Right lobe of liver (tissue), 4 donors: Measurements from ENCODE around the gene LRBA.

ENCODE experiments used
- POLR2A ChIP-seq: fragments of 450-650 bp; IDR thresholded peaks from one replicate; pipeline ENCODE4 v1.6.1; 2017; ENCODE audit warnings: antibody characterized with exemption, mild to moderate bottlenecking
- TF ChIP-seq, protein P1 (sequence below), 4 donors: fragments of 200-600 bp in 3 of 4; fragments of 450-650 bp in 1 of 4; IDR thresholded peaks; one replicate each; pipeline versions ENCODE4 v1.5.1 to v1.8.0; 2016 to 2022; ENCODE audit warnings: antibody characterized with exemption in 4 of 4, mild to moderate bottlenecking in 2 of 4
- donor health status: DM: no; HTN: no; CAD: no.
- donor health status: DM: no; HTN: no; CAD: no.
- donor health status: DM: no; HTN: yes; CAD: no.

DNA sequence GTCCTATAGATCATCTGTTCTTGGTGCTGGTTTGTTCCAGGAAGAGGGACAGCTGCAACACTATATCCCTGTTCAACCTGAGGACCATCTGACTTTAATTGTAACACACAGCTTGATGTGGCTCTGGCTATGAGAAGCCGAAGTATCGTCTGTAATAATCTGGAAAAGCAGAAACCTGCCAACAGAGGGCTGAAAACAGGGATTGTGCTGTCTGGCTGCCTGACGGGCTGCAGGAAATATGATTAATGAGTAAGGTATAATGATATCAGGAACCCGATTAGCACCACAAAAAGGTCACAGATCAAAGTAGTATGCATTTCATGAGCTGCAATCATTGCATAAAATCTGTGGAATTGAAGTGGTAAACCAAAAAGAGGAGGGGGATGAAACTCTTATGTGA, 603.6 kb downstream of the LRBA start:
- TF ChIP-seq POLR2A = no peak
- TF ChIP-seq, protein P1, sequence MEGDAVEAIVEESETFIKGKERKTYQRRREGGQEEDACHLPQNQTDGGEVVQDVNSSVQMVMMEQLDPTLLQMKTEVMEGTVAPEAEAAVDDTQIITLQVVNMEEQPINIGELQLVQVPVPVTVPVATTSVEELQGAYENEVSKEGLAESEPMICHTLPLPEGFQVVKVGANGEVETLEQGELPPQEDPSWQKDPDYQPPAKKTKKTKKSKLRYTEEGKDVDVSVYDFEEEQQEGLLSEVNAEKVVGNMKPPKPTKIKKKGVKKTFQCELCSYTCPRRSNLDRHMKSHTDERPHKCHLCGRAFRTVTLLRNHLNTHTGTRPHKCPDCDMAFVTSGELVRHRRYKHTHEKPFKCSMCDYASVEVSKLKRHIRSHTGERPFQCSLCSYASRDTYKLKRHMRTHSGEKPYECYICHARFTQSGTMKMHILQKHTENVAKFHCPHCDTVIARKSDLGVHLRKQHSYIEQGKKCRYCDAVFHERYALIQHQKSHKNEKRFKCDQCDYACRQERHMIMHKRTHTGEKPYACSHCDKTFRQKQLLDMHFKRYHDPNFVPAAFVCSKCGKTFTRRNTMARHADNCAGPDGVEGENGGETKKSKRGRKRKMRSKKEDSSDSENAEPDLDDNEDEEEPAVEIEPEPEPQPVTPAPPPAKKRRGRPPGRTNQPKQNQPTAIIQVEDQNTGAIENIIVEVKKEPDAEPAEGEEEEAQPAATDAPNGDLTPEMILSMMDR (IDR thresholded peaks at IDR 0.05) = no peak
